ENCODE data around the gene PLA2G4D. TPM values are rescaled to one million over a fixed set of nuclear protein-coding genes. Genes with fewer than 3 reads are reported as not detected.
A peak's percentile ranks its signal among the peaks of the same experiment; 100 is the strongest.
"Not testable (repeated sequence)": the region's sequence is repeated elsewhere in the genome, so short reads cannot be mapped to it uniquely, and the experiment has no call there.

Gene PLA2G4D
- total and polyA plus RNA-seq, 12 donors = not detected

DNA sequence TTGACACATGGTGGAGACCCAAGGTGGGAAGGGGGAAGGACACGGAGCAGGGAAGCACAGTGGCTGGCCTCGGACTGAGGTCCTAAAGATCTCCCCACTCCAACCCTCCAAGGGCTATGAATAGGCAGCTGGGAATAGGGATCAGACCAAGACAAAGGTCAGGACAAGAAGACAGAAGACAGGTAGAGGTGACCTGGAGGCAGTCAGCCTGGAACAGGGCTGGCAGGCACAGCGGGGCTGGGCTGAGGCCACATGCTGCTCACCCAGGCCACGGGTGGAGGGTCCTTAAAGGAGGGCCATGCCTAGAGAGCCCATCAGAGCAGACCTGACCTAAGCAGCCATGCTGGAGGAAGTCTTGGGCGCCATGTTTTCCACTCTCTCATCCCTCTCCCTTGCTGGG is 2.7 kb upstream of the PLA2G4D start:
- intact Hi-C loops (cut with DNase I) = no loop called here
- Histone ChIP-seq H3K27ac (no peak overlapping the region), H3K9me3 (no peaks in the 10 kb centered on the region), H3K4me3 (no peak overlapping the region), H3K4me1 (peaks cover 0 to 11% (median 0%) of the 10 kb centered on the region in 9 donors), H3K27me3 (no peaks in the 10 kb centered on the region), H3K36me3 (no peaks in the 10 kb centered on the region)
- WGBS, 2 donors = 81 to 87% methylated on average over 5 of the region's 5 CpGs
- DNase-seq = no peak
- TF ChIP-seq, protein P1, sequence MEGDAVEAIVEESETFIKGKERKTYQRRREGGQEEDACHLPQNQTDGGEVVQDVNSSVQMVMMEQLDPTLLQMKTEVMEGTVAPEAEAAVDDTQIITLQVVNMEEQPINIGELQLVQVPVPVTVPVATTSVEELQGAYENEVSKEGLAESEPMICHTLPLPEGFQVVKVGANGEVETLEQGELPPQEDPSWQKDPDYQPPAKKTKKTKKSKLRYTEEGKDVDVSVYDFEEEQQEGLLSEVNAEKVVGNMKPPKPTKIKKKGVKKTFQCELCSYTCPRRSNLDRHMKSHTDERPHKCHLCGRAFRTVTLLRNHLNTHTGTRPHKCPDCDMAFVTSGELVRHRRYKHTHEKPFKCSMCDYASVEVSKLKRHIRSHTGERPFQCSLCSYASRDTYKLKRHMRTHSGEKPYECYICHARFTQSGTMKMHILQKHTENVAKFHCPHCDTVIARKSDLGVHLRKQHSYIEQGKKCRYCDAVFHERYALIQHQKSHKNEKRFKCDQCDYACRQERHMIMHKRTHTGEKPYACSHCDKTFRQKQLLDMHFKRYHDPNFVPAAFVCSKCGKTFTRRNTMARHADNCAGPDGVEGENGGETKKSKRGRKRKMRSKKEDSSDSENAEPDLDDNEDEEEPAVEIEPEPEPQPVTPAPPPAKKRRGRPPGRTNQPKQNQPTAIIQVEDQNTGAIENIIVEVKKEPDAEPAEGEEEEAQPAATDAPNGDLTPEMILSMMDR (IDR thresholded peaks at IDR 0.05) = no peak
- ATAC-seq = no peak

DNA sequence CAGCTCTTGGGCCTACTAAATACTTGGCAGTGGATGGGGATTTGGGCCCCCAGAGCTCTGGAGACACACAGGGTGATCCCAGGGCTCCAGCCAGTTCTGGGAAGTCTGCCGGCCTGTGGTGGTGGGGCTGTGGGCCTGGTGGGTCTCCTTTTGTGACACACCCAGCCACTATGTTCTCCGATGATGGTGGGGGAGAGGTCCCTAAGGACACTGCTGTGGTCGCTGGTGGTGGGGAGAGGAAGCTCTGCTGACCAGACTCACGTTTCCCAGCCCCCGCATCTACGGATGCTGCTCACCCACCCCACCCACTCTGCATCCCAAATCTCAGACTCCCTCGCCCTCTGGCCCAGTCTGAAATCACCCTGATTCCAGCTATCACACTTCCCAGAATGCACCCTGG is 396 bp downstream of the PLA2G4D start:
- DNase-seq = no peak
- H3K4me1 ChIP-seq = peaks cover 0 to 12% (median 2%) of the 10 kb centered on the region in 9 donors
- no peak for ATAC-seq
- no peaks in the 10 kb centered on the region for H3K27me3 ChIP-seq
- no peak overlapping the region for H3K4me3 ChIP-seq
- TF ChIP-seq, protein P1 (IDR thresholded peaks at IDR 0.05) = no peak
- H3K27ac ChIP-seq = no peak overlapping the region
- intact Hi-C loops (cut with DNase I) = no loop called here
- WGBS, 2 donors = 79 to 81% methylated on average over 7 of the region's 7 CpGs
- H3K9me3 ChIP-seq = no peaks in the 10 kb centered on the region
- H3K36me3 ChIP-seq = no peaks in the 10 kb centered on the region

DNA sequence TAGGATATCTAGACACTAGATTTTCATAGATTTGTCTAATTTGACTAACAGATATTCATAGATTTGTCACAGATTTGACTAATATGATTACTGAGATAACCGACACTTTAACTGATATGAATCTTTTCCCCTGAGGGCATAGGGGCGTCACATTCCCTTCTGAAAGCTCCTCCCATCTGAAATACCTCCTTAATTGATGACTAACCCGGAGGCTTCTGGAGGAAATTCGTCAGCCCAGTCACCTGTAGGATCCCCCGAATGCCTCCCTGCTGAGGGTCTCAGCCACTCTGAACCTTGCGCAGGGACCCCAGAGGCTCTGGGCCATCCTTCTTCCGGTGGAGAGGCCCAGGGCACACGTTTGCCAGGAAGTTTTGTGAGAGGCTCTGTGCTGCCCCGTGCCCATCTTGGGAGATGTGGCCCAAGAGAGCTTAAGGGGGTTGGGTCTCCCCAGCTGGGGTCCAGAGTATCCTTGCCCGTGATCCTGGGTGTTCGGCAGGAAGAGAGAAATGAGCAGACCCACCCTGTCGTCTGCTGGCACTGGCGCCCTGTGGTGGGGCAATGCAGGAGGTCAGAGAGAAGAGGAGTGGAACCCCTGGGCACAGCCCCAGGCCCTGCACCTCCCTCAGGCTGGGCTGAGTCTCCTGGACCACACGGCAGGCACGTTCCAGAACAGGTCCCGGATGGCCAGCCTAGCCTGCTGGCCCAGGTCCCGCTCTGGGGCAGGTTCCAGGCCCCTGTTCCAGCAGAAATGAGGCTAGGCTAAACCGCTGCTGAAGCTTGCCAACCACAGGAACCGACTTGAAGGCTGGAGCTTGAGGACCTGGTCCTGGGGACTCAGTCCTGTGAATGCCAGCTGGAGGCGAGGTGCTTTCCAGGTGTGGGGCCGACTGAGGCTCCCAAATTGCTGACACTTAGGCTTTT is 1.7 kb downstream of the PLA2G4D start:
- H3K4me1 ChIP-seq = peaks cover 0 to 14% (median 2%) of the 10 kb centered on the region in 9 donors
- DNase-seq = peak in 1 of 2 donors; percentile 52
- peak; percentile 50 to 90 (median 74) for ATAC-seq
- intact Hi-C loops (cut with DNase I) = no loop called here
- H3K4me3 ChIP-seq = no peak overlapping the region
- no peaks in the 10 kb centered on the region for H3K27me3 ChIP-seq
- no peaks in the 10 kb centered on the region for H3K36me3 ChIP-seq
- H3K27ac ChIP-seq = no peak overlapping the region
- TF ChIP-seq, protein P1 (IDR thresholded peaks at IDR 0.05) = no peak
- WGBS, 2 donors = 66 to 69% methylated on average over 21 of the region's 21 CpGs
- H3K9me3 ChIP-seq = no peaks in the 10 kb centered on the region

DNA sequence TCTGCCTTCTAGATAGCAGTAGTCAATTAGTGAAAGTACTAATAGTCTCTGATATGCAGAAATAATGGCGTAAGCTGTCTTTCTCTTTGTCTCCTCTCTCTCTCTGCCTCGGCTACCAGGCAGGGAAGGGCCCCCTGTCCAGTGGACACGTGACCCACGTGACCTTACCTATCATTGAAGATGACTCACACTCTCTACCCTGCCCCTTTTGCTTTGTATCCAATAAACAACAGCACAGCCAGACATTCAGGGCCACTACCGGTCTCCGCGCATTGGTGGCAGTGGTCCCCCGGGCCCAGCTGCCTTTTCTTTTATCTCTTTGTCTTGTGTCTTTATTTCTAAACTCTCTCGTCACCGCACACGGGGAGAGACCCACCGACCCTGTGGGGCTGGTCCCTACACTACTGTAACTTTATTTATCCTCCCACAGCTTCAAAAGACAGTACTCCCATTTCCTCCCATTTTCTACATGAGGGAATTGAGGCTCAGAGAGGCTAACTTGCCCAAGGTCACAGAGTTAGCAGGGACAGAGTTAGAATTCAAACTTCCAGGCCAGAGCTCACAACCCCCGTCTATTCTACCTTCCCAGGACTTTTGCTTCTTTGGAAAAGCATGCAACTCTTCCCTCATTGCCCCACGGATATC is 2.5 kb downstream of the PLA2G4D start:
- H3K4me3 ChIP-seq; H3K9me3 ChIP-seq; H3K27me3 ChIP-seq; H3K27ac ChIP-seq; ATAC-seq; H3K36me3 ChIP-seq; DNase-seq; intact Hi-C loops (cut with DNase I): not testable (repeated sequence)
- peaks cover 0 to 14% (median 2%) of the 10 kb centered on the region in 9 donors for H3K4me1 ChIP-seq
- WGBS, 2 donors = 67 to 69% methylated on average over 13 to 14 of the region's 14 CpGs

Data from heart right ventricle (tissue), 16 donors.